Measurements from ENCODE around the gene PBLD.
"Not testable (repeated sequence)": the region's sequence is repeated elsewhere in the genome, so short reads cannot be mapped to it uniquely, and the experiment has no call there.

The PBLD gene

DNA sequence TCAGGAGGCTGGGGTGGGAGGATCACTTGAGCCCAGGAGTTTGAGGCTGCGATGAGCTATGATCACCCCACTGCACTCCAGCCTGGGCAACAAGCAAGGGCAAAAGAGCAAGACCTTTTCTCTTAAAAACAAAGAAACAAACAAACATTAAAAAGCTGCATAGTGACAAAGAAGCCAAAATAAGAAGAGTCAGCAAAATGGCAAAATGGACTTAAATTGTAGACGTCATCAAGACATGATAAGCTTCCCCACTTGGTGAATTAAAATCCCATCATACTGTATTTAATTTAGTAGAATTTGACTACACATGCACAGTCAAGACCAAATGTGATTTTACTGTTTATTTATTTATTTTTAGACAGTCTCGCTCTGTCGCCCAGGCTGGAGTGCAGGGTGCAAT lies 52.0 kb downstream of the PBLD start:
- DNase-seq (ENCODE audit: low read depth, low spot score), result no peak

DNA sequence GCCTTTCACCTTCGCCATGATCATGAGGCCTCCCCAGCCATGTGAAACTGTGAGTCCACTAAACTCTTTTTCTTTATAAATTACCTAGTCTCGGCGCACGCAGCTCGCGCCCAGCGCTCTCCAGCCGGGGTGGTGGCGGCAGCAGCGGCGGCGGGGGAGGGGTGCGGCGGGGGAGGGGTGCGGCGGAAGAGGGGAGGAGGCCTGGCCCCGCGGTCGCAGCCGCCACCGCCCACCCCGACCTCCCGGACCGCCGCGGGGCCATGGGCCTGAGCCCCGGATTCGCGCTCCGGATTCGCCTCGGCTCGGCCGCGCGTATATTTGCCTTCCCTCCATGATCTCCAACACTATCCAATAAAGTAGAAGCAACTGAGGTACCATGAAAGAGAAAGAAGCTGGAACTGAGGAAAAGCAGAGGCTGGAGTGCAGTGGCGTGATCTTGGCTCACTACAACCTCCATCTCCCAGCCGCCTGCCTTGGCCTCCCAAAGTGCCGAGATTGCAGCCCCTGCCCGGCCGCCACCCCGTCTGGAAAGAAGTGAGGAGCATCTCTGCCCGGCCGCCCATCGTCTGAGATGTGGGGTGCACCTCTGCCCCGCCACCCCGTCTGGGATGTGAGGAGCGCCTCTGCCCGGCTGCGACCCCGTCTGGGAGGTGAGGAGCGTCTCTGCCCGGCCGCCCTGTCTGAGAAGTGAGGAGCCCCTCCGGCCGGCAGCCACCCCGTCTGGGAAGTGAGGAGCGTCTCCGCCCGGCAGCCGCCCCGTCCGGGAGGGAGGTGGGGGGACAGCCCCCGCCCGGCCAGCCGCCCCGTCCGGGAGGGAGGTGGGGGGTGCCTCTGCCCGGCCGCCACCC lies 53.6 kb downstream of the PBLD start:
- DNase-seq (ENCODE audit: low read depth, low spot score), result not testable (repeated sequence)

DNA sequence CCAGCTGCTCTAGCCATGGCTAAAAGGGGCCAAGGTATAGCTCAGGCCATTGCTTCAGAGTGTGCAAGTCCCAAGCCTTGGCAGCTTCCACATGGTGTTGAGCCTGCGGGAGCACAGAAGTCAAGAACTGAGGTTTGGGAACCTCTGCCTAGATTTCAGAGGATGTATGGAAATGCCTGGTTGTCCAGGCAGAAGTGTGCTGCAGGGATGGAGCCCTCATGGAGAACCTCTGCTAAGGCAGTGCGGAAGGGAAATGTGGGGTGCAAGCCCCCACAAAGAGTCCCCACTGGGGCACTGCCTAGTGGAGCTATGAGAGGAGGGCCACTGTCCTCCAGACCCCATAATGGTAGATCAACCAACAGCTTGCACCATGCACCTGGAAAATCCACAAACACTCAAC lies 54.9 kb downstream of the PBLD start:
- DNase-seq (ENCODE audit: low read depth, low spot score), result not testable (repeated sequence)

DNA sequence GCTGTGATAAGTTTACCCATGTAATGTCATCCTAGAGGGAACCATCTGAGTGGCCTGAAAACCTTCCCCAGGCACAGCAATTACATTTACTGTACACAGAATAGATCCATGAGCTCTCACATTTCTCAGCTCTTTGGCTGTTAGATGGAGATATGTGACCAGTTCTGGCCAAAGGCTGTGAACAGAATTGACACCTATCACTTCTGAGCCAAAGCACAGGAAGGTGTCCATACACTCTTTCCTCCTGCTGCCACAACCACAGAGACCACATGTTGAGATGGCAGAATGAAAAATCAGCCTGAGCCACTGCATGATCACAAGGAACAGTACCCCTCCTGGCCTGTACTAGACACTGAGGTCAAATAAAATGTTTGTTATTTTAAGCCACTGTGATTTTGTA lies 56.5 kb downstream of the PBLD start:
- DNase-seq (ENCODE audit: low read depth, low spot score), result no peak

- no peak for DNase-seq (ENCODE audit: low read depth, low spot score)
Observed at GRCh38 chr10:68275600-68276126, 57.1 kb downstream of the PBLD start.

DNA sequence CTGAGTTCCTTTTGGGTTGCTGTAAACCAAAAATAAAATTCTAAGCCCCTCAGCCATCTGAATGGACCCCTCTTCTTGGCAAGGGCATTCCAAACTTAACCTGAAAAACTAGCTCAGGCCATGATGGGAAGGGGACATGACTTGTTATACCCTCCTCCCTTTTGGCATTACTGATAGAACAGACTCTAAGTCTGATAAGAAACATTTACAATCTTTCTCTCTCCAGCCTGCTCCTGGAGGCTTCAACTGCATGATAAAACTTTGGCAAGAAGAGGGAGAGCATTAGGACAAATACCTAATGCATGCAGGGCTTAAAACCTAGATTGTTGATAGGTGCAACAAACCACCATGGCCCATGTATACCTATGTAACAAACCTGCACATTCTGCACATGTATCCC lies 59.9 kb downstream of the PBLD start:
- DNase-seq (ENCODE audit: low read depth, low spot score), result no peak

DNA sequence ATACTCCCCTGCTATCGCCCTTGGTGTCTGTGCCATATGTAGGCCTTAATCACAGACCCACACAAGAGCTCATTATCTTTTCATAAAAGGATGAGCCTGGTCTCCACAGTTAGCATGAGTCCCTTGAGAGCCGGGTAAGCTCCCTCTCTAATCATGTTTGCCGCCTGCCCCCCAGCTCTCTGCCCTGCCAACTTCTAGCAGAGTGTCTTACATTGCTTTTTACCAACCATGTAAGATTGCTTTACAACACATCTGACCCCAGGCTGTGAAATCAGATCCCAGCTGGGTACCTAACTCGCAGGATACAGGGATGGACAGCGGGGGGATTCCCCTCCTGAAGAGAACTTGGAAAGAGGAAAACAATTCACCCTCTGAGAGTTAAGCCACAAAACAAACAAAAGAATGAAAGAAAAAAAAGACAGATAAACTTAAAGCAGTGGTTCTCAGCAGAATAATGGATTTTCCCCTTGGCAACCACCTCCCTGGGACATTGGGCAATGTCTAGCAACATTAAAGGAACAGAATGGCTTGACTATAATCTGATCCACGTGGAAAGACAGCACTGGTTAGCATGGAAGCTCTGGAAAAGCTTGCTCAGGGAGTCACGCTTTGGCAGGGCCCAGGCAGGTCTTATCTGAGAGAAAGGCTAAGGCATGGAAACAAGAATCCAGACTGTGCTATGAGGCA lies 61.4 kb downstream of the PBLD start:
- peak; percentile 67 for DNase-seq (ENCODE audit: low read depth, low spot score)

DNA sequence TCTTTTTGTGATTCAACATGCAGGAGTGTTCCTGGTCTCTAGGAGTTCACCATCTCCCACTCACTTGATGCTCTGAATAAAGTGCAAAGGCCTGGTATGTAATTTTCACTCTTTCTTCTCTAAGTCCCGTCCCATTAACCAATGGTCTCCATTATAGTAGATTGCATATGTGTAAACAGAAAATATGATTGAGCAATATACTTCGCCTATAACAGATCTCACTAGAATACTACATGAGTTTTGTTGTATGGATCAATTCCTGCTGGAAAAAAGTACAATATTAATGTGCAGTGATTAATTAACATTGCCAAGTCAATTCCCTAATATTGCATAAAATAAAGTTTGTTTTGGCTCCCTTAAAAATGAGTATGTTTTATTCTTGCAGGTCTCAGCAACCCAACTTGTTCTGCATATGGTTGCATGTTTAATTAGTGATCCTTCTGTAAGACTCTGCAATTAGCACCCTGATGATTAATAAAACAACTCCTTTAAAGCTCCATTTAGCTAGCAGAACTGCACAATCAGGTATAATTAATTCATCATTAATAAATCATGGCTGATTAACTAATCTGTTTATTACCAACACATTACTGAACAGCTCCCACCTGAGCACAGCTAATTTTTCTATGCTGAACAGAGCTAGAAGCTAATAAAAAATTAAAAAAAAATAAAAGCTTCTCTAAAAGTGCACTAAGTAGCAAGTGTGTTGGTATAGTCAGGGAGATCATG lies 63.0 kb downstream of the PBLD start:
- DNase-seq (ENCODE audit: low read depth, low spot score), result no peak

DNA sequence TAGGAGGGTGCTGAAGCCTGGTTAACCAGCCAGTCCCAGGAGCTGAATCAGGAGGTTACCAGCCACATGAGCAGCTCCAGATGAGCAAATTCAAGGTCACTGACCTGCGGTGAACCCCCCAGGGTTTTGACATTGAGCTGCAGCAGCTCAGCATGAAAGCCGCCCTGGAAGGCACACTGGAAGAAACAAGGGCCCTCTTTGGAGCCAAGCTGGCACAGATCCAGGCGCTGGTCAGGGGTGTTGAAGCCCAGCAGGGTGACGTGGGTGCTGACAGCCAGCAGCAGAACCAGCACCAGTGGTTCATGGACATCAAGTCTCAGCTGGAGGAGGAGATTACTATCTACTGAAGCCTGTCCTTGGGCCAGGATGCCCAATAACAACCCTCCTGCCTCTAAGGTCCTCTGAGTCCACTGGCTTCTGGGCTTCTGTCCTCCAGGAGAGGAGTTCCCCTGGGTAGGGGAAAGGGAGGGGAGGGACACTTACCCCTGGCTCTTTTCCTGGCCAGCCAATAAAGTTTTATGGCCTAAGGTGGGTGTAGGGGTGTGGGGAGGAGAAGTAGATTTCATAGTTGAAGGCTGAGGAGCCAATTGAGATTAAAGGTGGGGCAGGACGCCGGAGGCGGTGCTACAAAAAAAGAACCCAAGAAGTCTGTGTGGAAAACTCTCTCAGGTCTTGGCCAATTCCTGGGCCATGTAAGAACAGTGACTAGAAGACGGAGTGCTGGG lies 71.4 kb downstream of the PBLD start:
- DNase-seq (ENCODE audit: low read depth, low spot score), result no peak

DNA sequence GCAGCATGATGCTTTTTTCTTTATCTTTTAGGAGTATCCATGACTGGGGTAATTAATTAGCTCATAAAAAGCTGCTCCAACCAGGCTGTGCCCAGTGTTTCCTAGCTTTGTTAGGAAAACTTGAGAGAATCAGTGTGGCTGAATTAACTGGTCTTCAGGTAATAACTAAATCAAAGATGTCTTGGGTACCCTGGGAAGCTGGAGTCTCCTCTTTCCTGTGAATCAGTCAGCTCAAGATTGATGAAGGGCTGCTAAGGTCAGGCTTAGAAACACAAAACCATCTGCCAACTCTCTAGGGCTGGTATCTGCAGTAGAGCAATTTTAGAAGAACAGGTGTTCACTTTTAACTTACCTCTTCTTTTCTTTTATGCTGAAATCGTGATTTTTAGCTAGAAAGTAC lies 79.4 kb downstream of the PBLD start:
- DNase-seq (ENCODE audit: low read depth, low spot score), result no peak

DNA sequence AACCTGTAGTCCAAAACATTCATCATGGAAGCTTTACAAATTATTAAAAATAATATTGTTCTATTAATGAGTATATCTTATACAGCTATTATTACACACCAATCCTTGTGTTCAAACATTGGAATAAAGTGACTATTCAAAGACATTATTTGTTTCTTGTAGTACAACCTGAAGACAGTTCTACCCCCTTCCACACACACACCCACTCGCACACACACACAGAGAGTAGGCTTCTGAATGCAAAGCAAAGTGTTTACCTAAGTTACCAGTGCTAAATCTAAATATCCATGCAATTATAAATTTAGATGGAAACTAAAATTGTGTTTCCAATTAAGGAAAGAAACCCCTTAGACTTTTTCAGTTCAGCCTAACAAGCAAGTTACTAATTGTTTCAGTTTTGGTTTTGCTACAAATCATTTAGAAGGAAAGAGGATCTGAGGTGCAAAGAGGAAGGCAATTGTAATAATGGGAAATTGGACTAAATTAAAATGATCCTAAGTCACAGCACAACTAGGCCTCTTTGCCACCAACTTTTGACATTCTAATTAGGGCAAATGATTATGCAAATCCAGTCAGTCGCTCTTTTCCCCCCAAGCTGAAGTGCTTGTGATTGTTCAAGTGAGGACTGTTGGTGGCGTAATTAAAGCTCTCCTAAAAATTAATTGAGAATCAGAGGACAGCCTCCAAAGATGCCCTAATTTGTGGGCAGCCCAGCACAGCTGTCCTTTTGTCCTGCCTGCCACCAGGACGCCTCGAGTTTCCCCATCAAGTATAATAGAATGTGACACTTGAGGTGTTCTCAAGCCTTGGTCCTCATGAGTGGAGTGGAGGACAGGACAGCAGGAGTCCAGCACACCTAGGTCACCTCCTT lies 80.9 kb downstream of the PBLD start:
- no peak for DNase-seq (ENCODE audit: low read depth, low spot score)

- DNase-seq (ENCODE audit: low read depth, low spot score), result no peak
Observed at GRCh38 chr10:68251151-68251550, 81.6 kb downstream of the PBLD start.

DNA sequence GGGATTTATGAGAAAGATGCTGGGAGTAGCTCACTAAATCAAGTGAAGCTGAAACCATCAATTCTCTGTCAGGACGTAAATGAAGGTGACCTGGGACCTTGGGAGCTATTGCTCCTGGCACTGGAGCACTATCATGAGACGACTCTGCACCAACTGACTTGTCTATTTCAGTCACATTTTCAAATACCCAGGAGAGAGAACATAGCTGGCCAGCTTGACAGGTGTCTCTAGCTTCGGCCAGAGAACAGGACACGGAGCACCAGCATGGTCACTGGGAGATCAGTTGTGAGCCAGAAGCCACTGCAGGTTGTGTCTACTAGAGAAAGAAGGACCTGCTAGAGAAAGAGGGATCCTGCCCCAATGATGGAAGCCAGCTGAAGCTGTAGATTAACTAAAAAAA lies 83.4 kb downstream of the PBLD start:
- no peak for DNase-seq (ENCODE audit: low read depth, low spot score)

DNA sequence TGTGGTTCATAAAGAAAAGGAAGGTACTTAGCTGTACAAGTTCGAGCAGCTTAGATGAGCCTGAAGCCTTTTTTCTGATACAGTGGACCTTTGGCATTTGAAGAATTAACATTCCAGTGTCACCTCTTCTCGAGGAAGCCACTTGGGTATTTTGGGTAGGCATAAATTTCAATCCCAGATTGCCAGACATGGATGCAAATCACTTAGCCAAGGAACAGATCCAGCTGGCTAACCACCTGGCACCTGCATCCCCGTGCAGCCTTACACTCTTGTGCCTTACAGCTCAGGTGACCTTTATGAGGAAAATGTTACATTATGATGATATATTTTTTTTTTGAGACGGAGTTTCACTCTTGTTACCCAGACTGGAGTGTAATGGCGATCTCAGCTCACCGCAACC lies 84.8 kb downstream of the PBLD start:
- DNase-seq (ENCODE audit: low read depth, low spot score), result no peak

- DNase-seq (ENCODE audit: low read depth, low spot score), result not testable (repeated sequence)
Observed at GRCh38 chr10:68246397-68246796, 86.3 kb downstream of the PBLD start.

DNA sequence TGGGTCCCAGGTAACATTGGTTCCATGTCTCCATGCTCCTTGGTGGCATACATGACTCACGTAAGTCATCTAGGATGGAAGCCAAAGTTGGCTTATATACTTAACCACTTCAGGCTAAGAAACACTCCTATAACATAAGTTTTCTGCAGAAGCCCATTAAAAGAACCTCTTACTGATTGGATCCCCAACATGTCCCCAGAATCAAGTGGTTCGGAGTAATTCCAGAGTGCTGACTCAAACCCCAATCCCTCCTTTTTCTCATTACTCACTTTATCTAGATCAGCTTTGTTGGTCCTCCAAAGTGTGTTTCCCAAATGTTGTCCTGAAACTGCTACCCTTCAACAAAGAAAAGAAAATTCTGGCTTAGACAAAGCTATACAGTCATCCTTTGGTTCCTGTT lies 90.7 kb downstream of the PBLD start:
- DNase-seq (ENCODE audit: low read depth, low spot score), result no peak

DNA sequence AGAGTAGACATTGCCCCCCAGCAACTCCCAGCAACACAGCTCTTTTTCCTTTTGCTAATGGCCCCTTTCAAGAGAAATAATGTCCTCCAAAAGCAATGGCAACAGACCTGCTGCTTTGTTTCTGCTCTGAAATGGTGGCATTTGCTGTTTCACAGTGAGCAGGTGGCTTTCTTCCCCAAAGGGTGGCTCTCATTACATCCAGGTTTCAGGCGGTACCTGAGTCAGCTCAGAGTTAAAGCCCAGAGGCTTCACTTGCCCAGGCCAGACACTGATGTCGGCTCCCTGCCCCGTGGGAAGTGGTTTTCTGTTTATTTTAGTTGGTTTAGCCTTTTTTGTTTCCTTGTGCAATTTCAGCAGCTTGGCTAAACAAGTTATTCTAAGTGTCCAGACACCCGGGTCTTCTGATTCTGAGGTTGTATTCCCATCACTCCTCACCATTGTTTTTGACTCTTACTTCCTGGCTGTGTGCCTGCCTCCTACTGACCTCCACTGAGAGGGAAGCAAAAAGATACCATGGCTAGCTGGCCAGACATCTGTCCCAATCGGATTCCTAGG lies 93.1 kb downstream of the PBLD start:
- no peak for DNase-seq (ENCODE audit: low read depth, low spot score)

GRCh38 chr10:68239069-68239468 lies 93.7 kb downstream of the PBLD start:
- DNase-seq (ENCODE audit: low read depth, low spot score), result no peak

GRCh38 chr10:68238371-68238770 lies 94.4 kb downstream of the PBLD start:
- DNase-seq (ENCODE audit: low read depth, low spot score), result no peak

- no peak for DNase-seq (ENCODE audit: low read depth, low spot score)
Observed at GRCh38 chr10:68237173-68237572, 95.6 kb downstream of the PBLD start.
